K562 (cell line): ENCODE results near the gene CPSF4. TPM values are rescaled to one million over a fixed set of nuclear protein-coding genes. Genes with fewer than 3 reads are reported as not detected.

Source experiments
- ARID2 ChIP-seq: fragments of 450-650 bp; IDR thresholded peaks from 2 replicates; pipeline ENCODE4 v1.6.1; 2017; ENCODE audit warnings: antibody characterized with exemption, mild to moderate bottlenecking
- BRF2 ChIP-seq: IDR thresholded peaks from 3 replicates; pipeline ENCODE4 v1.6.1; 2011; ENCODE audit warnings: borderline replicate concordance, mild to moderate bottlenecking; ENCODE audit not compliant: insufficient read length, insufficient read depth
- ELF2 ChIP-seq: fragments of 250-450 bp; sonication (Bioruptor Pico); IDR thresholded peaks from 2 replicates; pipeline ENCODE4 v1.5.0; 2021; ENCODE audit warnings: mild to moderate bottlenecking
- ILK ChIP-seq: fragments of 450-650 bp; IDR thresholded peaks from 2 replicates; pipeline ENCODE4 v1.6.1; 2016; ENCODE audit warnings: missing genetic modification characterization, low read depth, mild to moderate bottlenecking, missing compliant biosample characterization, moderate library complexity, borderline replicate concordance
- KAT8 ChIP-seq: fragments of 450-650 bp; IDR thresholded peaks from 2 replicates; pipeline ENCODE4 v1.6.1; 2016; ENCODE audit warnings: low read depth, mild to moderate bottlenecking
- MAFK ChIP-seq: IDR thresholded peaks from 2 replicates; pipeline ENCODE4 v1.6.1; 2011; ENCODE audit warnings: low read length, improper control_type of control experiment
- MXI1 ChIP-seq: IDR thresholded peaks from 2 replicates; pipeline ENCODE4 v1.6.1; 2011; ENCODE audit warnings: low read depth, mild to moderate bottlenecking, improper control_type of control experiment, low read length
- NCOR1 ChIP-seq: fragments of 450-650 bp; IDR thresholded peaks from 2 replicates; pipeline ENCODE4 v1.6.1; 2016; ENCODE audit warnings: mild to moderate bottlenecking, moderate library complexity
- NFIX ChIP-seq: fragments of 250-450 bp; sonication (Bioruptor Pico); IDR thresholded peaks from 2 replicates; pipeline ENCODE4 v1.4.0; 2020; ENCODE audit warnings: low read depth, mild to moderate bottlenecking, moderate library complexity
- OTX1 ChIP-seq: fragments of 450-650 bp; formaldehyde crosslinking; IDR thresholded peaks from 2 replicates; pipeline ENCODE4 v1.4.0; 2022; ENCODE audit warnings: mild to moderate bottlenecking
- POLR3G ChIP-seq: IDR thresholded peaks from 2 replicates; pipeline ENCODE4 v1.6.1; 2011; ENCODE audit not compliant: insufficient read length, insufficient replicate concordance; ENCODE audit errors: extremely low read depth
- RBBP5 ChIP-seq: fragments of 200-600 bp; sonication (generic); IDR thresholded peaks from 2 replicates; pipeline ENCODE4 v1.6.1; 2012; ENCODE audit warnings: borderline replicate concordance, mild to moderate bottlenecking, low read length, control low read depth, inconsistent platforms; ENCODE audit not compliant: insufficient read depth, poor library complexity, severe bottlenecking
- SMC3 ChIP-seq: conservative IDR thresholded peaks from 2 replicates; pipeline ENCODE4 v1.6.1; 2011; ENCODE audit warnings: low read depth, low read length, improper control_type of control experiment; ENCODE audit not compliant: insufficient read depth
- SPI1 ChIP-seq: IDR thresholded peaks from 2 replicates; pipeline ENCODE4 v1.6.1; 2011; ENCODE audit warnings: low read depth, low read length, control low read depth, borderline replicate concordance
- TCFL5 ChIP-seq: fragments of 250-450 bp; sonication (Bioruptor Pico); conservative IDR thresholded peaks from 2 replicates; pipeline ENCODE4 v1.6.1; 2021; ENCODE audit warnings: mild to moderate bottlenecking, moderate library complexity, matching md5 sums
- ZBTB49 ChIP-seq: sonication (generic); formaldehyde crosslinking; IDR thresholded peaks from 2 replicates; pipeline ENCODE4 v1.8.0; 2022; ENCODE audit warnings: missing genetic modification reagents, mild to moderate bottlenecking, borderline replicate concordance
- ZFP1 ChIP-seq: fragments of 450-650 bp; formaldehyde crosslinking; IDR thresholded peaks from 2 replicates; pipeline ENCODE4 v1.4.0; 2020; ENCODE audit warnings: mild to moderate bottlenecking, mixed read lengths
- ZKSCAN8 ChIP-seq: fragments of 200-800 bp; sonication (Bioruptor generic); IDR thresholded peaks from 2 replicates; pipeline ENCODE4 v1.6.1; 2016; ENCODE audit warnings: missing genetic modification characterization, missing compliant biosample characterization
- ZNF445 ChIP-seq: fragments of 250-450 bp; sonication (Bioruptor Pico); IDR thresholded peaks from 2 replicates; pipeline ENCODE4 v1.4.0; 2020; ENCODE audit warnings: low read depth, mild to moderate bottlenecking, moderate library complexity
- ZNF699 ChIP-seq: fragments of 250-450 bp; sonication (Bioruptor Pico); IDR thresholded peaks from 2 replicates; pipeline ENCODE4 v1.8.0; 2021; ENCODE audit warnings: mild to moderate bottlenecking, moderate library complexity; ENCODE audit not compliant: insufficient replicate concordance
- polyA plus RNA-seq, 8 experiments: library from polyadenylated mRNA; depleted of rRNA in 4 of 8; stranded (reverse) in 5 of 8; unstranded in 3 of 8; fragments of >200 nt; fragmentation: Nextera tagmentation in 2 of 8; fragmentation: Illumina TruSeq in 1 of 8; extraction: Ambion mirVana in 2 of 8; extraction: Trizol in 1 of 8; gene quantifications; 2 replicates each; pipeline versions ENCODE4 v1.2.1 to v1.2.3, GENCODE V29; 2011 to 2014; ENCODE audit warnings: inconsistent platforms in 1 of 8, missing spikeins in 1 of 8
- total RNA-seq, 7 experiments: library from RNA; depleted of rRNA in 6 of 7; stranded (reverse); fragments of >200 nt in 6 of 7; fragmentation: Illumina TruSeq in 2 of 7; extraction: Trizol in 2 of 7; gene quantifications; 2 replicates each; pipeline versions ENCODE4 v1.2.1 to v1.2.3, GENCODE V29; 2011 to 2021; ENCODE audit warnings: low replicate concordance in 1 of 7

CPSF4 gene
- total and polyA plus RNA-seq, 9 of the 15 experiments (the other 6 are each of a cell fraction or from before 2014, with no cell fraction given) = 16.9 to 118 (median 71.7) TPM

GRCh38 chr7:99499721-99500636 lies 61.2 kb downstream of the CPSF4 start, which contains the start of gene ZNF394 (continued):
- TF ChIP-seq BRF2 = no peak
- no peak for TF ChIP-seq ZKSCAN8
- TF ChIP-seq POLR3G = no peak
- TF ChIP-seq NFIX (CRISPR knock-in tag) = no peak
- no peak for TF ChIP-seq ARID2
- no peak for TF ChIP-seq OTX1 (CRISPR knock-in tag)
- TF ChIP-seq ELF2 (CRISPR knock-in tag) = peak; percentile 86
- TF ChIP-seq NCOR1 = peak; percentile 13; the same call in 1 of the 2 replicates
- TF ChIP-seq SMC3 = no peak
- TF ChIP-seq TCFL5 (CRISPR knock-in tag) = no peak
- TF ChIP-seq ZNF445 (CRISPR knock-in tag) = no peak
- TF ChIP-seq SPI1 = no peak
- no peak for TF ChIP-seq ILK (tag)
- TF ChIP-seq MXI1 = no peak; the same call in 1 of the 2 replicates
- TF ChIP-seq RBBP5 = peak; percentile 91
- TF ChIP-seq ZFP1 (CRISPR knock-in tag) = no peak
- TF ChIP-seq ZBTB49 (CRISPR knock-in tag) = no peak
- TF ChIP-seq ZNF699 (CRISPR knock-in tag) = no peak
- TF ChIP-seq MAFK = no peak
- TF ChIP-seq KAT8 = no peak
